SK-N-SH treated with all-trans-retinoic acid at 6 μM for 48 hours (cell line): ENCODE results near the gene TRIM25.

Source experiments
- ATAC-seq: fragments of 200-7000 bp; cut with Tn5 transposase; 3 replicates; pipeline ENCODE4 v1.9.1; 2020; ENCODE audit warnings: mild to moderate bottlenecking, moderate library complexity
- ARNTL ChIP-seq: fragments of 450-650 bp; formaldehyde crosslinking; IDR thresholded peaks from 2 replicates; pipeline ENCODE4 v1.5.0; 2020; ENCODE audit warnings: low read depth, mild to moderate bottlenecking, moderate library complexity, borderline replicate concordance
- BACH2 ChIP-seq: fragments of 250-450 bp; sonication (Bioruptor Pico); IDR thresholded peaks from 2 replicates; pipeline ENCODE4 v1.9.0; 2021; ENCODE audit warnings: mild to moderate bottlenecking, borderline replicate concordance
- CSDC2 ChIP-seq: fragments of 250-450 bp; sonication (Bioruptor Pico); IDR thresholded peaks from 2 replicates; pipeline ENCODE4 v1.5.0; 2020; ENCODE audit warnings: mild to moderate bottlenecking, moderate library complexity
- GLIS3 ChIP-seq: fragments of 250-450 bp; sonication (Bioruptor Pico); IDR thresholded peaks from 2 replicates; pipeline ENCODE4 v1.5.0; 2020; ENCODE audit warnings: mild to moderate bottlenecking, moderate library complexity
- ISL1 ChIP-seq: fragments of 250-450 bp; sonication (Bioruptor Pico); IDR thresholded peaks from 2 replicates; pipeline ENCODE4 v2.1.2; 2022; ENCODE audit warnings: mild to moderate bottlenecking, moderate library complexity
- OSR1 ChIP-seq: fragments of 250-450 bp; sonication (Bioruptor Pico); IDR thresholded peaks from 2 replicates; pipeline ENCODE4 v1.8.0; 2022; ENCODE audit warnings: moderate library complexity, mild to moderate bottlenecking, inconsistent platforms
- PATZ1 ChIP-seq: fragments of 250-450 bp; sonication (Bioruptor Pico); IDR thresholded peaks from 2 replicates; pipeline ENCODE4 v1.8.0; 2020; ENCODE audit warnings: mild to moderate bottlenecking, moderate library complexity, borderline replicate concordance
- PPARA ChIP-seq: fragments of 250-450 bp; sonication (Bioruptor Pico); IDR thresholded peaks from 2 replicates; pipeline ENCODE4 v1.5.0; 2020; ENCODE audit warnings: mild to moderate bottlenecking, borderline replicate concordance
- RARB ChIP-seq: fragments of 250-450 bp; sonication (Bioruptor Pico); IDR thresholded peaks from 2 replicates; pipeline ENCODE4 v1.8.0; 2021; ENCODE audit warnings: mild to moderate bottlenecking, moderate library complexity
- SNAI2 ChIP-seq: fragments of 250-450 bp; sonication (Bioruptor Pico); IDR thresholded peaks from 2 replicates; pipeline ENCODE4 v1.5.0; 2020; ENCODE audit warnings: mild to moderate bottlenecking, moderate library complexity
- TCF4 ChIP-seq: fragments of 250-450 bp; sonication (Bioruptor Pico); IDR thresholded peaks from 2 replicates; pipeline ENCODE4 v1.8.0; 2021; ENCODE audit warnings: mild to moderate bottlenecking, moderate library complexity, borderline replicate concordance
- TOX ChIP-seq: fragments of 250-450 bp; sonication (Bioruptor Pico); IDR thresholded peaks from 2 replicates; pipeline ENCODE4 v1.8.0; 2021; ENCODE audit warnings: mild to moderate bottlenecking, moderate library complexity, borderline replicate concordance
- TSHZ2 ChIP-seq: fragments of 250-450 bp; sonication (Bioruptor Pico); IDR thresholded peaks from 2 replicates; pipeline ENCODE4 v1.5.0; 2020; ENCODE audit warnings: mild to moderate bottlenecking, moderate library complexity
- ZC3H10 ChIP-seq: fragments of 250-450 bp; sonication (Bioruptor Pico); IDR thresholded peaks from 2 replicates; pipeline ENCODE4 v1.5.1; 2021; ENCODE audit warnings: mild to moderate bottlenecking, moderate library complexity
- ZFP3 ChIP-seq: fragments of 250-450 bp; sonication (Bioruptor Pico); IDR thresholded peaks from 2 replicates; pipeline ENCODE4 v1.5.0; 2020; ENCODE audit warnings: mild to moderate bottlenecking, moderate library complexity
- ZFP30 ChIP-seq: fragments of 450-650 bp; formaldehyde crosslinking; IDR thresholded peaks from 2 replicates; pipeline ENCODE4 v1.5.0; 2022; ENCODE audit warnings: mild to moderate bottlenecking, moderate library complexity
- ZNF565 ChIP-seq: fragments of 450-650 bp; formaldehyde crosslinking; conservative IDR thresholded peaks from 2 replicates; pipeline ENCODE4 v1.5.0; 2020; ENCODE audit warnings: low read depth, mild to moderate bottlenecking, moderate library complexity
- ZNF70 ChIP-seq: fragments of 450-650 bp; formaldehyde crosslinking; IDR thresholded peaks from 2 replicates; pipeline ENCODE4 v1.5.0; 2020; ENCODE audit warnings: mild to moderate bottlenecking, moderate library complexity
- ZNF8 ChIP-seq: fragments of 450-650 bp; formaldehyde crosslinking; IDR thresholded peaks from 2 replicates; pipeline ENCODE4 v1.5.0; 2020; ENCODE audit warnings: mild to moderate bottlenecking, moderate library complexity
- TF ChIP-seq, protein P1 (sequence below): fragments of 250-450 bp; sonication (Bioruptor Pico); IDR thresholded peaks from 2 replicates; pipeline ENCODE4 v1.8.0; 2021; ENCODE audit warnings: low read depth, mild to moderate bottlenecking, moderate library complexity, borderline replicate concordance
- TF ChIP-seq, protein P2 (sequence below): fragments of 250-450 bp; sonication (Bioruptor Pico); IDR thresholded peaks from 2 replicates; pipeline ENCODE4 v1.5.1; 2021; ENCODE audit warnings: mild to moderate bottlenecking, moderate library complexity

TRIM25 gene

DNA sequence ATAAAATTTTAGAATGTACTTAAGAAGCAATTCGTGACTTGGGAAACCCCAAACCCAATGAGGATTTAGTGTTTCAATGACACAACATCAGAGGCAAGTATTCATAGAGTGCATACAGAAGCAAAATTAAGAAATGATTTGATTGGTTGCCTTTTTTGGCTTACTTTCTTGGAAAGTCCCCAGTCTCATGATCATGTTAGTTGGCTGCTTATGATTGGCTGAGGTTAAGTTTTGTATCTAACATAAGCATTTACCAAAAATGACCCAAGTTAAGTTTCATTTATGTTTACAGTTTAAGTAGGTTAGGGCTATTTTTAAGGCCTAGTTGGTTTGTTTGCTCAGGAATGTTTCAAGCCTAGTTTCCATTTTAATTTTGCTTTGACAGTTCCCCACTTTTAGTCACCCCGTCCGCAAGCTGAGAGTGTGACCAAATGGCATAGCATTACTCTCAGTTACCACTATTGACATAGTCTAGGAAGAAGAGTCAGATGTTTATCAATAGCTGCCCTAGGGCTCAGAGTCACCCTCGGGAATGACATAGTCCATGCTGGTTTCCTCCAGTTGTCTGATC lies 43.7 kb downstream of the TRIM25 start:
- no peak for TF ChIP-seq ZNF8 (CRISPR knock-in tag)
- TF ChIP-seq ARNTL (CRISPR knock-in tag), result no peak
- TF ChIP-seq GLIS3, result no peak
- TF ChIP-seq ISL1 (CRISPR knock-in tag), result no peak
- TF ChIP-seq, protein P1, sequence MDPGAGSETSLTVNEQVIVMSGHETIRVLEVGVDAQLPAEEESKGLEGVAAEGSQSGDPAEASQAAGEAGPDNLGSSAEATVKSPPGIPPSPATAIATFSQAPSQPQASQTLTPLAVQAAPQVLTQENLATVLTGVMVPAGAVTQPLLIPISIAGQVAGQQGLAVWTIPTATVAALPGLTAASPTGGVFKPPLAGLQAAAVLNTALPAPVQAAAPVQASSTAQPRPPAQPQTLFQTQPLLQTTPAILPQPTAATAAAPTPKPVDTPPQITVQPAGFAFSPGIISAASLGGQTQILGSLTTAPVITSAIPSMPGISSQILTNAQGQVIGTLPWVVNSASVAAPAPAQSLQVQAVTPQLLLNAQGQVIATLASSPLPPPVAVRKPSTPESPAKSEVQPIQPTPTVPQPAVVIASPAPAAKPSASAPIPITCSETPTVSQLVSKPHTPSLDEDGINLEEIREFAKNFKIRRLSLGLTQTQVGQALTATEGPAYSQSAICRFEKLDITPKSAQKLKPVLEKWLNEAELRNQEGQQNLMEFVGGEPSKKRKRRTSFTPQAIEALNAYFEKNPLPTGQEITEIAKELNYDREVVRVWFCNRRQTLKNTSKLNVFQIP (CRISPR knock-in tag), result no peak
- no peak for TF ChIP-seq ZC3H10 (CRISPR knock-in tag)
- TF ChIP-seq ZNF565, result no peak
- no peak for TF ChIP-seq ZFP3 (CRISPR knock-in tag)
- TF ChIP-seq BACH2, result no peak
- TF ChIP-seq ZNF70 (CRISPR knock-in tag), result no peak
- TF ChIP-seq PATZ1, result no peak
- no peak for TF ChIP-seq TCF4 (CRISPR knock-in tag)
- no peak for TF ChIP-seq TSHZ2 (CRISPR knock-in tag)
- TF ChIP-seq RARB, result no peak
- TF ChIP-seq CSDC2 (CRISPR knock-in tag), result no peak
- ATAC-seq, result no peak

- TF ChIP-seq TOX (CRISPR knock-in tag) (no peak), ZFP30 (CRISPR knock-in tag) (no peak), PATZ1 (no peak), PPARA (CRISPR knock-in tag) (no peak), ZFP3 (CRISPR knock-in tag) (no peak), SNAI2 (CRISPR knock-in tag) (no peak), BACH2 (no peak), ZC3H10 (CRISPR knock-in tag) (no peak), GLIS3 (no peak), CSDC2 (CRISPR knock-in tag) (no peak), OSR1 (no peak), TSHZ2 (CRISPR knock-in tag) (no peak), ZNF70 (CRISPR knock-in tag) (no peak)
- TF ChIP-seq, protein P2, sequence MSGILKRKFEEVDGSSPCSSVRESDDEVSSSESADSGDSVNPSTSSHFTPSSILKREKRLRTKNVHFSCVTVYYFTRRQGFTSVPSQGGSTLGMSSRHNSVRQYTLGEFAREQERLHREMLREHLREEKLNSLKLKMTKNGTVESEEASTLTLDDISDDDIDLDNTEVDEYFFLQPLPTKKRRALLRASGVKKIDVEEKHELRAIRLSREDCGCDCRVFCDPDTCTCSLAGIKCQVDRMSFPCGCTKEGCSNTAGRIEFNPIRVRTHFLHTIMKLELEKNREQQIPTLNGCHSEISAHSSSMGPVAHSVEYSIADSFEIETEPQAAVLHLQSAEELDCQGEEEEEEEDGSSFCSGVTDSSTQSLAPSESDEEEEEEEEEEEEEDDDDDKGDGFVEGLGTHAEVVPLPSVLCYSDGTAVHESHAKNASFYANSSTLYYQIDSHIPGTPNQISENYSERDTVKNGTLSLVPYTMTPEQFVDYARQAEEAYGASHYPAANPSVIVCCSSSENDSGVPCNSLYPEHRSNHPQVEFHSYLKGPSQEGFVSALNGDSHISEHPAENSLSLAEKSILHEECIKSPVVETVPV (CRISPR knock-in tag), result no peak
- TF ChIP-seq, protein P1 (CRISPR knock-in tag), result no peak
- no peak for ATAC-seq
Observed at GRCh38 chr17:56868716-56869115, 45.1 kb downstream of the TRIM25 start.
